ENCODE measurements around the gene ESRRA.

The ESRRA gene

GRCh38 chr11:64352099-64352994 is 47.0 kb downstream of the ESRRA start:
- no peak for DNase-seq

- no peak for DNase-seq
Observed at GRCh38 chr11:64352995-64353714, 47.8 kb downstream of the ESRRA start.

- no peak for DNase-seq
Observed at GRCh38 chr11:64353715-64354506, 48.6 kb downstream of the ESRRA start.

GRCh38 chr11:64355078-64355940 is 50.0 kb downstream of the ESRRA start:
- no peak for DNase-seq

- DNase-seq, result no peak
Observed at GRCh38 chr11:64356498-64357411, 51.4 kb downstream of the ESRRA start.

- no peak for DNase-seq
Observed at GRCh38 chr11:64357446-64357845, 52.1 kb downstream of the ESRRA start.

GRCh38 chr11:64357904-64358535 is 52.7 kb downstream of the ESRRA start:
- no peak for DNase-seq

GRCh38 chr11:64358536-64358906 is 53.2 kb downstream of the ESRRA start:
- no peak for DNase-seq

- DNase-seq, result peak; percentile 26
Observed at GRCh38 chr11:64358907-64359711, 53.8 kb downstream of the ESRRA start, which contains the start of gene RPS6KA4. Gene RPS6KA4, plus strand, starts transcription at chr11:64359162. Its CDS starts 74 bp downstream, at chr11:64359236.

- DNase-seq, result no peak
Observed at GRCh38 chr11:64359712-64360445, 54.6 kb downstream of the ESRRA start.

GRCh38 chr11:64360448-64360921 is 55.2 kb downstream of the ESRRA start:
- DNase-seq, result no peak

- no peak for DNase-seq
Observed at GRCh38 chr11:64361659-64362058, 56.3 kb downstream of the ESRRA start.

GRCh38 chr11:64362339-64362738 is 57.0 kb downstream of the ESRRA start:
- no peak for DNase-seq

GRCh38 chr11:64364435-64364834 is 59.1 kb downstream of the ESRRA start:
- no peak for DNase-seq

- DNase-seq, result no peak
Observed at GRCh38 chr11:64364911-64365310, 59.6 kb downstream of the ESRRA start.

All from effector CD4-positive, alpha-beta T cell (primary cell).